Fibroblast of upper back skin (primary cell): ENCODE measurements around the gene NRP2.

Experiments used
- DNase-seq: peaks from one replicate; pipeline ENCODE4 v3.0.0-alpha.2; 2013

NRP2 gene

DNA sequence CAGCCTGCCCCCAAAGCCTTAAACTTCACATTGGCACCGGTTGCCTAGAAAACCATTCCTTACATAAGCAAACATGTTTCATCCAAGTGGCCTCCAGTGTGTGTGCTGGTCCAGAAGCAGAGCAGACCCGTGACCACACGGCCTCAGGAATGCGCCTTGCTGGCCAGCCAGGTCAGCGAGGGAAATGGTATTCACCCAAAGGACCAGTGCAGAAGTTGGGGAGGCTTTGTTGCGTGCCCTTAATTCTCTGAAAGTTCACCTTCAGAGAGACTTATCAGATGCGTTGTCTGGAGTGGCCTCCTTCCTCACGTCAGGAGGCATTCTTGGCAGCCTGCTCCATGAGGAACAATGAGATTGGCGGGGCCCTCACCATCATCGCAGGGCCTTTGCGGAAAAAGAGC, 25.9 kb downstream of the NRP2 start:
- peak; percentile 75 for DNase-seq

DNA sequence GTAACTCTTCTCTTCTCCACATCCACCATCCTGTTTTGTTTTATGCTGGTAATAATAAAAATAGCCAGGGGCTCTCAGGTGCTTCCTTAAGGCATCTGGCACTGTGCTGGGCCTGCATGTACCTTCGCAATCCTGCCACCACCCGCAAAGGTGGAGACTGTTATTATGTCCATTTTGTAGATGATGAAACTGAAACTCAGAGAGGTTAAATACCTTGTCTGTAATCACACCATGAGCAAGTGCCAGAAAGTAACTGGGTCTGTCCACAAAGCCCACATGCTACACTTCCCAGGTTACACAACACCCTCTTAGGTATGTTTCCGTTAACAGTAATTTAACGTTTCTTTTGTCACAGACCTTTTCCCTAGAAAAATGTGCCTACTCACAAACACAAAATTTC, 27.0 kb downstream of the NRP2 start:
- DNase-seq = no peak

DNA sequence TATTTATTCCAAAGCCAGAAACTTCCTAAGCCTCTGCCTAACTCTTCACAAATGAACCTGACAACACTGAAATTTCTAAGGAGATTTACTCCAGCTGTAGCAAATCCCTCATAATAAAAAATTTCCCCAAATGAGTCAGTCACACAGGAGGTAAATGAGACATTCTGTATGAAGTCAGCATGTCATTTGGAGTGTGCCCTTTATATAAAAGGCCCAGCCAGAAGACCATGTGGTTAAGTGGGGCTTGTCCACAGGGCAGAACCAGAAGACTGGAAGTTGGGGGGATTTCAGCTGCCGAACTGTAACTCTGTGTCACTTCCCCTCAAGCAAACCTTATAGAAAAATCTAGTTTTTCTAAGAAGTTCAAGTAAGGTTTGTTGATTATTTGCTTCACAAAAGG, 30.2 kb downstream of the NRP2 start:
- peak; percentile 82 for DNase-seq

DNA sequence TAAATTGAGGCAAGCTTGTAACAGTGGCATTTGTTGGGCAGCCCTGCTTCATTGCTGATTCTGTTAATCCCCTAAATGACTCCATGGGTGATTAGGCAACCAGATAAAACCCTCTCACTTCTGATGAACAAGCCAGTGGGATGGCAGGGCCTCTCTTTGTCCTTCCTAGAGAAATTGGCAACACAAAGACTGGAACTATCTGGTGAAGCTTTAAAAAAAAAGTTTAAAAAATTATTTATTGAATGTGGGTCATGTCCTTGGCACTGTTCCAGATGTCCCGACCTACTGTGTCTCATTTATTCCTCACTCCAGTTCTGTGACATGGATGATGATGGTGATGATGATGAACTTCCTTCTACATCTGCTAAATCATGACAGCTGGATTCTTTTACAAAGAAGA, 30.8 kb downstream of the NRP2 start:
- DNase-seq = no peak

DNA sequence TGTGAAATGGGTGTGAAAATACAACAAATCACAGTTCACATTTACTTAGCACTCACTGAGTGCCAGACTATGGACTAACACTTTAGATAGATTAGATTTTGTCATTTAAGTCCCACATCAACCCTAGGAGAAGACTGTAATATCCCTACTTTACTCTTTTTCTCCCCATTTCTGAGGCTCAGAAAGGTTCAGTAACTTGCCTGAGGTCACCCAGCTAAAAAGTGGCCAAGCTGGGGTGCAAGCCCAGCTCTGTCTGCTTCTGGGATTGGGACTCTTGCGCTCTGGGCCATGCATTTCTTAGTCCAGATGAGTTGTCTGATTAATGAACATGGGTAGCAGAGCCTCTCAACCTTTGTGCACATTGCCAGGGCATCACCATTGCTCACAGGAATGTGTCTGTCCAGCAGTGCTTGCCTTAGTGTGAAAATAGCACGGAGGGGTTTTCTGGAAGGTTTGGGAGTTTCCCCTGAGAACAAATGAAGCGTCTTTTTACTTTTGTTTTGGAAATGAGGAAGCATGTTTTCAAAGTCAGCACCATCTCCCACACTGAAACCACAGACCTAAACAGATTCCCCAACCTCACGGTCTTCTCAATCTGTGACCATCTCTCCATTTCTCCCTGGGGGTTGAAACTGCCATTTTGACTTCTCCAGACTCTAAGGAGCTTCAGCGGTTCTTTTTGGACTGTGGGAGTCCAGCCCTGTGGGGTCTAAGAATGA, 31.9 kb downstream of the NRP2 start:
- no peak for DNase-seq

DNA sequence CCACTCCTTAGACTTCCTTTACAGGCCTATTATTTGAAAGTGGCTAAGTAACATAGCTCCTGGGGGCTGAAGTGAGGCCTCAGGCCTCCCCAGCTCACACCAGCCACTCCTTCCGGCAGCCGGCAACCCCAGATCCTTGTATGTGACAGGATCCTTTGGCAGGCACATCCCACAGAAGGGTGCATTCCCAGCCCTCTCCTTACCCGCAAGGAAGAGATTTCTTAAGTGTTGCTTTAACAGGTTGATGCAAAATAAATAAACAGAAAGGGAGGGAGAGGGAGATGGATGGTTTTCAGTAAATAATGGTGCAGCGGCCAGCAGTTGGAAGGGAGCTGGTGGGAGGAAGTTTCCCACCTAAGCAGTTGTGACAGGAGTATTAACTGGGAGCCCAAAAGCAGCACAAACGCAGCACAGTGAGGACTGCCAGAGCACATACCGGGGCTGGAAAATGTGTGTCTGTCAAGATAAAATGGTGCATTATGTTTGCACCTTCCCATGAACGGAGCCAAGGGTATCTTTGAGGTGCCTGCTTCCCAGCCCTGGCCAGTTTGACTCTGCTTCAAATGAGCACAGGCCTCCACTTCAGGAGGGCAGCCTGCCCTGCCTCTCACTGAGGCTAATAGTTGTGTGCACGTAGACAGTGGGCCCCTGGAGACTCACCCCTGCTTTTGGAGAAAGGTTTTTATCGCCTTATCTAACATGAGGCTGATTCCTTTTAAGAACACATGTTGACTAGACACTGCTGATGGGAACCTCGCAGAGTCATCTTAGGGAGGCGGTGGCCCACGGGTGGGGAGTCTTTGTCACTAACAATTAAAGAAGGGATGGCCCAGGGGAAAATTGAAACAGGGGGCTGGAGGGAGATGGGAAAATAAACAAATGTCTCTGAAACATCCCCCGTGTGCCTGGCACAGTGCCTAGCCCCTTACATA, 32.8 kb downstream of the NRP2 start:
- DNase-seq = no peak

DNA sequence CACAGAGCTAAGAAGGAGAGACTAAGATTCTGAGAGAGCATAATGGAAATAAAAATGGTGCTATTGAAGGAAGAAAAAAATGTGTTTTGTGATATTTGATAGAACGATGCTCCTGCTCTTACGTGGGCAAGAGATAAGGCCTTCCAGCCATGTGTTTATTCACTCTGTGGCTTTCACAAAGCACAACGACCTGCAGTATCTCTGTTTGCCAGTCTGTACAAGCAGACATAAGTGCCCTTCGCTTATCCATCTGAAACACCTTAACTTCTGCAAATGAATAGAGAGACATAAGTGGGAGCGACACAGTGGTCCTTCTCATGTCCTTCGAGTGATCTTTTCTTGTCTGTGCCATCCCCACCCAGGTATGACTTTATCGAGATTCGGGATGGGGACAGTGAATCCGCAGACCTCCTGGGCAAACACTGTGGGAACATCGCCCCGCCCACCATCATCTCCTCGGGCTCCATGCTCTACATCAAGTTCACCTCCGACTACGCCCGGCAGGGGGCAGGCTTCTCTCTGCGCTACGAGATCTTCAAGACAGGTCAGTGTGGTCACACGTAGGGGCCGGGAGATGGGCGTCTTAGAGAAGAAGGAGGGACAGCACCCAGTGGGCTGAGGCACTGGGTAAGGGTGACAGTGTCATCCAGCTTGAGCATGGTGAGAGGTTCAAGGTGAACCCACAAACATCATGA, 33.7 kb downstream of the NRP2 start:
- no peak for DNase-seq

DNA sequence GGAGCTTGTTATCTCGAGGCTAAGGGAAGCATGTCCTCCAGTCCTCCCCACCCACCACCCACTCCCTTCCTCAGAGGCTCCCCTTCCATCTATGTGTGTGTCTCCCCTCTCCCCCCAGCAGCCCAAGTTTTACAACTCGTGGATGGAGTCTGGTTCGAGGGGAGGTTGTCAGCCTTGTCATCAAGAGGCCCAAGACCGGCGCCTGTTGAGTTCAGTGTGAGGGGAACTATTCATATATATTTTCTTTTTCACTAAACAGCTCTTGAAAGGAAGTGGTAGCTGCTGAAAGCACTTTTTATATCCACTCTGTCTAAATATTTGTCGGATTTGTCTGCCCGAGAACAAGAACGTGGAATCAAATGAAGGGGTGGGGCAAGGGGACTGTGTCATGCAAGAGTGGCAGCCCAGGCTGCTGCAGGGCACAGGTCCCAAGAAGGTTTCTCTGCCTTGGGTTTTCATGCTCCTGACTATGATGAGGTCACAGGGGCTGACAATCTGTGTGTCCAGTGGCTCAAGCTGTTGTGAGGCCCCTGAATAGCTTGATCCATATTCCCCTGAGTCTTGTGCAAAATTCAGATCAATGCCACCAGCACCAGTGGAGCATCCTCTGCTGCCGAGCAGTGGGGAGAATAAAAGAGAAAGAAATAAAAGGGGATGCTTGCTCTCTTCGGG, 35.0 kb downstream of the NRP2 start:
- DNase-seq = no peak

DNA sequence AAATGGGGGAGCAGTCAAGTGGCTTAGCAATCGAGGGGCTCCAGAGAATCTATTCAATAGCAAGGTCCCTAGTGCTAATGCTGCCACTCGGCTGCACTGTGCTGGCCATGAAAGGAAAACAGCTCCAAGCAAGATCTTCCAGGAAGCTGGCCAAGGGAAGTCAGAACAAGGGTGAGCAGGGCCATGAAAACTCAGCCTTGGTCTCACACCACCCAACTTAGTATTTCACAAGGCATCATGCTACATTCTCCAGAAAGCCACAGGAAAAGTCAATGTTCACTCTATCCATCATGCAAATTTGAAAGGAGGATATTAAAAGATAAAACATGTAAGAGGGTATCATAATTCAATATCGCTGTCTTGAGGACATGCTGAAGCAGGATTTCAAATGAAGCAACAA, 35.7 kb downstream of the NRP2 start:
- no peak for DNase-seq

DNA sequence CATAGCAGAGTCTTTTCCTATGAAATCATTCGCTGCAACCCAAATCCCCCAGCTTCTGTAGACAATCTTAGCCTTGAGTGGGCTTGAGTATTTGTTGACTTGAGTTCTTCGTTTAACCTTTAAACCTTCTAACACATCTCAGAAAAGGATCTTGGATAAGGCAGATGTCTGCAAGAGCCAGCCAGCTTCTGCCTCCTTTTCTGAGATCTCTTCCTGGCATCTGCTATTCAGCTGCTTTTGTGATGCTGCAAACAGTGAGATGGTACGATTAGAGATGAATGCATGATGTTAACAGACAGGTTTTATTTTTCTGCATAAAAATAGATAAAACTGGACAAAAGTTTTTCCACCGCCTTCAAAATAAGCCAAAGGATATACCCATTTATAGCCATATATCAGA, 37.5 kb downstream of the NRP2 start:
- no peak for DNase-seq

DNA sequence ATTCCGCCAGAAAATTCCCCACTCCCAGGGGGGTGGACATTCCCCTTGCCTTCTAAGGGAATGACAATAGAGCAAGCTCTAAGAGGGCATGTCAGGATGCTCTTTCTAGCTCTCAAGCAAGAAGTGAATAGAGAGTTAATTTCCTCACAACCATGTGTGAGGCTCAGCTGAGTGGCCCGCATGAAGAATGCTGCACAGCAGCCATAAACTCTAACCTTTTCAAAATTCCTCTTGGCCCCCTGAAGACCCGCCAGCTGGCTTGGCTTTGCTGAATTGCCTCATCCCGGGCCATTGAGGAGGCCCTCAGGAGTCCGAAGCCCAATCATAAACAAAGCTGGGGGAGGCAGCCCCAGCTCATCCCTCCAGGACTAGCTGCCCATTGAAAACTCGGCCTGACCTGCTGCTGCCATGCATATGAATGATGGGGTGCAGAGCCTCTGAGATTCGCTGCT, 38.2 kb downstream of the NRP2 start:
- DNase-seq = no peak

DNA sequence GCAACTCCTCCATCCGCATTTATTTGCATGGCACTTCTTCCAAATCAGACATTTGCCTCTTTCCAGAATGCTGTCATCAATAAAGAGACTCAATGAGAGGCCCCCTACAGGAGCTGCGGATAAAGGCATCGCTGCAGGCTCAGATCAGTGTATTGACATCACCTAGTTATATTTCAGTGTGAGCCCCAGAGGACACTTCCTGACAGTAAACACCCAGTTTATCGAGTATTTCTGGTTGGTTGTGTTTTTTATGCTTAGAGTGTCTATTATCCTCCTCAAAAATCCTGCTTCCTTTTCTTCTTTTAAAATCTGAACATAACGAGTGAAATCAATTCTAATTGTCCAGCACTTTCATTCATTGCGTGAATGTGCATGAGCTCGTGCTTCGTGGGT, 38.8 kb downstream of the NRP2 start:
- DNase-seq = no peak

DNA sequence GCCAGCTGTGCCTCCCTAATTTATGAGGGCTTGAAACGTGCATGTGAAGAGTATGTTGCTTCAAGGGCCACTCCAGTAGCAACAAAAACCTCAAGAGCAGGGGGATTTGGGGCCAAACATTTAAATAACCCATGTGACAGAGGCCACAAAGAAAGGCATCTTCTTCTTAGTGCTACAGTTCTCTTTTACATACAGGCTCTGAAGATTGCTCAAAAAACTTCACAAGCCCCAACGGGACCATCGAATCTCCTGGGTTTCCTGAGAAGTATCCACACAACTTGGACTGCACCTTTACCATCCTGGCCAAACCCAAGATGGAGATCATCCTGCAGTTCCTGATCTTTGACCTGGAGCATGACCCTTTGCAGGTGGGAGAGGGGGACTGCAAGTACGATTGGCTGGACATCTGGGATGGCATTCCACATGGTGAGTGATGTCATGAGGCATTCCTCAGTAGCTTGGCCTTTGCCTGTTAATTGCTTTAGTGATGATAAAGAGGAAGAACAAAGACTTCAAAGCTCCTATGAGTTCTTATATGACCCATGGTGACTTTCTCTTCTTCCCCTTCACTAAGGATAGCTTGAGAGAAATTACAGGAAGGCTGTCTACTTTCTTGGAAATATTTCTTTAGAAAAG, 40.1 kb downstream of the NRP2 start:
- DNase-seq = no peak

DNA sequence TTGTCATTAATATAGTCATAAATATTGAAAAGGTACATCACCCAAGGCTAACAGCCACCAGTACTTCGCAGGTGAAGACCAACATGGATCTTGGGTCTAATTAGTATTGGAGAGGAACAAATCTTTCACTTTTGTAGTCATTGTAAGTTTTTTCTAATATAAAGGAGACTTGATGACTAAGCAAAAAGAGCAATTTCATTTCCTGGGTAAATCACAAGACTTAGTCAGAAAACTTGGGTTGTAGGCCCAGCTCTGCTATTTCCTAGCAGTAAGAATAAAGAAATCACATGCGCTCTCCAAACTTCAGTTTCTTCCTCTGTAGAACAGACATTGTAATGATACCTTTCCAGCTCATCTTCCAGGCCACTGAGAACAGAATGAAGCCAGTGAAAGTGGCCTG, 40.9 kb downstream of the NRP2 start:
- no peak for DNase-seq

DNA sequence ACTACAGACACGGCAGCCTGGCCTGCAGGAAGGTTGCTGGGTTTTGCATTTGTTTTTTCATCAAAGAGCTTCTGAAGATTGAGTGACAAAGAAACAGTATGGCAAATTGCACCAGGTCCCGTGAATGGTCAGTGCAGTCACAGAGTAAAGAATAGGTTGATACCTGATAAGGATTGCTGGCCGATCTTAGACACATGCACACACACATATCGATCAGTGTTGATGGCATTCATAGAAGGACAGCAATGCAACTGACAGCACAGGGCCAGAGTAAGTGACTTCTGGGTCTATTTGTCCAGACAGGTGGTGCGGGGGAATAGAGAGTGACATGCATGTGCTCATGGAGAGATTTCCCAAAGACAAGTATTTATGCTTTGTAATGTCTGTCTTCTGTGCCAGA, 42.8 kb downstream of the NRP2 start:
- DNase-seq = no peak

DNA sequence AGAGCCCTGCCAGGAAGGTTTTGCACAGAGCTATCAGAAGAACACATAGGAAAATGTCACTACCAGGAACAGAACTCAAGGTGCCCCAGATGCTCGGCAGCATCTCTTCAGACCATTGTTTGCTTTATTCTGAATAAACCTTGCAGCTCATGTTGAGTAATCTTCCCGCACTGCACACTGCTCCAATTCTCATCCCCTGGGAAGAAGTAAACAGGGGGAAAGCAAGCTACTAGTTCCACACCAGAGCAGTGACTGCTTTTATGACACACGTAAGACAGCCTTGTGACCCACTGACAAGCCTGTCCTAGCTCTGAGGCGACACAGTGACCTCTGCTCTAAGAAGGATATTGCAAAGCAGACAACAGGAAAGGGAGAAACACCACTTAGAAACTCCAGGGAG, 44.2 kb downstream of the NRP2 start:
- no peak for DNase-seq

DNA sequence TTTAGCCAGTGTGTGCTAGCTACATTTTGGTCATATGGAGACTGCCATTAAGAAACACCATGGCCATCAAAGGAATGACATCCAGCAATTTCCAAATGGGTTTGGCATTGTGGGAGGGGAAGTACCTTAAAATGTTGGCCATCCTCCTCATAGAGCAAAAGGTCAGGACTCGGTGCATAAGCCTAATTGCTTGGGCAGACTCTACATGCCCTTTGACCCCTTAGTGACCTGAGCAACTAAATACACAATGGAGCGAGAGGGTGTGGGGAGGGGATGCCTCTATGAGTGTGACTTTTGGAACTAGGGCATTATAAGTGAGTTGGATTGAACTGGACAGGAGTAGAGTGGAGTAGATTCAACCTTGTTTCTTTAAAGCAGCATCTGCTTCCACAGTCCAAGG, 44.9 kb downstream of the NRP2 start:
- no peak for DNase-seq

DNA sequence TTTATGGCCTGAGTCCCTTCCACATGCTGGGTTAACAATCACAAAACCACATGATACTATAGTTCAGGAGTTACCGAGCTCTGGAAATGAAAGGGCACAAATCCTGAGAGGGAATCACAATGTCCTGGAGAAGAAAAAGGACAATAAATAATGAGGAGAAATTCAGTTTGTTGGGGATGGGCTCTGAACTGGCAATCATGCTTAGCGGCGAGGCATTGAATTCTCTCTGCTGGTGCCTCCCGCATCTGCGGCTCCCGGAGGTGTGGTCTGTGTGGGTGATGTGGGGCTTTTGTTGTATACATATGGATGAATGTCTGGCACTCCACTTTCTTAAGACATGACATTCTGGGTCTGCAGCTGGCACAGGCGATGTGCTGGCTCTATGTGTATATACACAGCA, 46.1 kb downstream of the NRP2 start:
- DNase-seq = no peak

DNA sequence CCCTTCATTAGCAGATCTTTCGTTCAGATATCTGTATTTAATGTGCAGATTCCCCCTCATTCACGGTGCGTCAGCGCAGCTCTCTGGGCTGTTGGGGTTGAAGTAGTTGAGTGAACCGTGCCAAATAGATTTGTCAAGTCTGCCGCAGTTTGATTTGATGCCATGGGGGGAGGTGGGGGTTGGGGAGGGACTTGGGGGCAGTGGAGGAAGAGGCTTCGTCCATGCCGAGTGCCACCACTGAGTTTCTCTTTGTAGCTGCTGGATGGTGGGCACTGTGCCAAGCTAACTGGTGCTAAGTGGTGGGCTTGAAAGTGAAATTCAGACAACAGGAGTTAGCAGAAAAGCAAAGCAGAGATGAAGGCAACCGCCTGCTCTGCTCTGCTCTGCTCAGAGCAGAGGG, 47.9 kb downstream of the NRP2 start:
- no peak for DNase-seq

DNA sequence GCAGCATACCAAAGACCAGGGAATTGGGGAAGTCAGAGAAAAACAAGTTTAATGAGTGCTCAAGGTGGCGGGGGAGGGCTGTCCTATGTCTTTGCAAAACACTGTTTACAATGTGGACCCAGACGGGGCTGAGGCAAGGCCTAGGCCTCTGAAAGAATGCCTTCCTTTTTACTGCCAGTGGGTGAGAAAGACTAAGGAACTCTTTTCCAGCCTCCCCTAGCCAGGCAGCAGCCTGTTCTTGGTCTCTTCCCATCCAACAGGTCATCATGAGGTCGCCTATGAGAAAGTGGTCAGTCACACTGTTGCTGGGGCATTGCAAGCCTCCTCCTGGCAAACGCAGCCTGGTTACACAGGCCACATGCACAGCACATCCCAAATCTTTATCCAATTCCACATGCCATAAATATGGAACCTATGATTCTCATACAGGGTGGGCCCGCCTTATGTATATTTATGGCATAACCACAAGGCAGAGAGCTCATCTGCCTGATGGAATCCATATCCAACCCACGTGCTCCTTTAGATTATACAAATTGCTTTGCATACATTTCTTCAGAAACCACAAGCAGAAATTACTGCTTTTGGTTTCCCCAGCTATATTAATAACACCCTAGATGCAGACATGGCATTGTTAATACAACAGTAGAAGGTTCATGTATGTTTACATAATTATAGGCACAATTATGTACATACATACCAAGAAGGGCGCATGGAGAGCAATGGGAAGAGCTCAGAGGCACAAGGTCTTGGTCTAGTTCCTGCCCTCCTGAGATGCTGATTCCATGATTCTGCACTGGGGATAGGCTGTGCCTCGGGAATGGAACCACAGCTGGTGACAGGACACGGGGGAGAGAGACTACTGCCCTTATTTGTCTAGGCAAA, 48.6 kb downstream of the NRP2 start:
- peak; percentile 93 for DNase-seq

DNA sequence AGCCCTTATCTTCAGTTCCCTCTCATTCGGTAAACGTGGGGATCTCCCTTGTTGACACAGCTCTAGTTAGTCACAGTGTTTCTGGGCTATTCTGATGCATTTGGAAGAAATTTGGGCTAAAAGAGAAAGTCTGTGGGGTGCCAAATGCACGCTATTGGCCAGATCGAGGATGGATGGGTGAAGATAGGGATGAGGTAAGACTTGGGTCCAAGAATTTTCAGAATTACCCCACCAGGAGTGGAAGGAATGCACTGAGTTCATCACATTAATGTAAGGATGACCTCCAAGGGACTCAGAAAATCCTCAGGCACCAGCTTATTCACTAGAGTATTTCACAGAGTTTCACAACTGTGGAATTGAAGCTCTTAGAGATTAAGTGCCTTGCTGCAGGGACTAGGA, 49.3 kb downstream of the NRP2 start:
- peak; percentile 99 for DNase-seq

DNA sequence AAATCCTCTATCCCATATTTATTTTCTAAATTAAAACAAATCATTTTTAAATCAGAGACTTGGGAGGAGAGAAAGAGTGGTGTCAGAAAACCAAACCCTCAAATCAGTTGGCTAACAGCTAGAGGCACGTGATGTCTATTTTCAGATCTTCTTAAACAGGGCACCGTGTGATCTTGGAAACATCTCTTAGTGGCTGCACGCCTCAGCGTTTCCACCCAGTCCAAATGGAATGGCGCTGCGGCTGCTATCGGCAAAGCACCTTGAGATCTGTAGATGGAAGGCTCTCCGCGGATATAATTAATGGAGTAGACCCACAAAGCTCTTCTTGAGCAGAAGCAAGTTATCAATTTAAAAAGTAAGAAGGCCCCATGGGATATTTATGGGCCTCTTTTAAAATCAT, 50.0 kb downstream of the NRP2 start:
- DNase-seq = no peak
